NCI-H2196 (cell line): ENCODE data around the gene F3.

Experiments
- DNase-seq: peaks from one replicate; lab custom pipeline; 2025; ENCODE audit not compliant: unreplicated experiment; lab: John Stamatoyannopoulos, UW

The F3 gene

DNA sequence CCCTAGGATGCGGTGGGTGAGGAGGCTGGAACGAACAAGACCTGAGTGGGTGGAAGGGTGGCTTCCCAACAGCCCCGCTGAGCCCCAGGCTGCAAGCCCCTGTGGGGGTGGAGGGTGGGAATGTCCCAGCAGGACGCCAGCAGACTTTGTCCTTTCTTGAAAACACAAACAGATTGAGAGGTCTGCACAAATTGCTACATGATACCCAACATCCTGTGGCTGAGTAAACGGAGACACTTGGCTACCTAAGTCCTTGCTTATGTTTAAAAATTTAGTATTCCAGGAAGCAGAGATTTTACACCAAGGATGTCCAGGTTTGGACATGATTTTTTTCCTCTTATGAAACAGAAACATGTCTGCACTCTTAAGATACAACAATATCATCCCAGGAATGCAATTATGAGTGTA lies 11.8 kb upstream of the F3 start:
- DNase-seq = peak; percentile 16

DNA sequence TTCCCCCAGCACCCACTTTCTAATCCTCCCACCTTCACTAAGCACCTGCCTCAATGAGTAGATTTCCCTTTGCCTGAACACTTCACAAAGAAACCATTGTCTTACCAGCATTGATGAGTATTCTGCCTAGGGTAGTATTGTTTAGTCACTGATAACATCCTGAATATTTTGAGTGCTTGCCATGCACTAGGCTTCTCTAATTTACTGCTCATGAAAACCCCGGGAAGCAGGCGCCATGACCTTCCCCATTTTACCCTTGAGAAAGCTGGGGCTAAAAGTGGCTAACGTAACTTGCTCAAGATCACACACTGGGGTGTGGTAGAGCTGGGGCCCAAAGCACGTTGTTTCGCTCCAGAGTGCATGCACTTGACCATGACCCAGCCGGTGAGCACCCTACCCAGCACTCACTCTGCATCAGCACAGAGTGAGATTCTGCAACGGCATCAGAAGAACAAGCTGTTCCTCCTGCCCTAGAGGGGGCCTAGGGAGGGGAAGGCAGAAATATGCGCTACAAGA lies 10.6 kb upstream of the F3 start:
- DNase-seq = no peak

DNA sequence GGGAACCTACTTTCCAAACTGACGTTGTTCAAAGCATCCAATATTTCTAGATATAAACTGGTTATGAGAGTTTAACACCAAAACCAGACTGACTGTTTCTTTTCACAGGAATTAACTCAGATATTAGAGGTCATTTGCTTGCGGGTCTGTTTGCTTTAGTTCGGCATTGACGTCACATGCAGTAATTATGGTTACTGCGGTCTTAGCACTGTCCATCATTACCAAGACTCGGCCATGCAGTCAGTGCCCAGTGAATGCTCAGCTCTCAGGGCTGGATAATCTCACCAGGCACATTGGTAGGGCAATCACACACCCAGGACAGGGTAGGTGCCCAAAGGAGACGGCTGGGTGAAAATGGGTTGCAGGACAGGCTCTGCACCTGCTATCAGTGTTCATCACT lies 9.9 kb upstream of the F3 start:
- no peak for DNase-seq

DNA sequence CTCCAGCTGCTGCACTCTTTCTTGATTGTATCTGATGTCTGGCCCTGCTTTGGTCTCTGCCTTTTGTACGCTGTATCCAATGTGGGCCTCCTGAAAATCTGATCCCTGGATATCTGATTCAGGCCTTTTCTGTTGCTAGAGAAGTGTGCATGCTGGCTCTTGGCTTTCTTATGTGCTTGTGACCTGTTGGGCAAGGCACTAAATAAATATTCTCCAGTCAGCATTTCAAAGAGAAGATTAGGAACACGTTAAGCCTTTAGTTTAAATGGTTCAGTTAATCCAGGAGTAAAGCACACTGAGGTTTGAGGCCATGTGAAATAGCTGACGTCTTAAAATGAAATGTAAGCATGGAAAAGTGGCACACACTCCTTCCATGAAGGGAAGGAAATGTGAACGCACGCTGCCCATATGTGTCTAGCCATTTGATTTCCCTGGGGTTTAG lies 9.3 kb upstream of the F3 start:
- no peak for DNase-seq

DNA sequence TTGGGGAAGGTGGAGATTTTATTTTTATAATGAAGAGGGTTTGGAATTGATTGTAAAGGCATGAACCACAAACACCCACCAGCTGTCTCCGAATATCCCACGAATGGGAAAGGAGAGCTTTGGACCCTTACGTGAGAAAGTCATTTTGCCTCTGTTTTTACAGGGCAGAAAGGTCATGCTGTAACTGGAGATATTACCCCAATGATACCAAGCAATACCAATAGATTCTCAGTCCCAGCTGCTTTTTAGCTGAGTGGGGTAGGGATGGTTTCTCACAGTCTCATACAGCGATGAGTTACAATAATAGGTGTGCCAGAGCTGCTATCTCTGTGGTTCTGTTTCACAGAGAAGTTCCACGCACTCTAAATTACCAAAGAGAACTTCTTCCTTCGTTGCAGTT lies 8.8 kb upstream of the F3 start:
- no peak for DNase-seq

DNA sequence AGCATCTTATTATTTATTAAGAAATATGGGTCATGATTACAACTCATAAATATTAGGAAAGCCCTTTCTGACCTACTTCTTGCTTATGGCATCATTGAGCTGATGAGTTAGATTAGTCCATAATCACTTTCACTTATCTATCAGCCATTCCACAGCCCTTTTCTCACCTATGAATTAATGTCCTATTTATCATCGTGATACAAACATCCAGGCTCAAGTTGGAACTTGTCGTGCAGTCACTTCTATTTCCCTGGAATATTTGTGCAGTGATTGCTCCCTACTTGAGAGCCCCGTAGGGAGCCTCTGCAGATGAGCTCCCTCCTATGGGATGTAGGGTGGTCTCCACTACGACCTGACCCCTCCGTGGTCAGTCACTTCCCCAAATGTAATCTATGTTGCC lies 8.1 kb upstream of the F3 start:
- DNase-seq = no peak

DNA sequence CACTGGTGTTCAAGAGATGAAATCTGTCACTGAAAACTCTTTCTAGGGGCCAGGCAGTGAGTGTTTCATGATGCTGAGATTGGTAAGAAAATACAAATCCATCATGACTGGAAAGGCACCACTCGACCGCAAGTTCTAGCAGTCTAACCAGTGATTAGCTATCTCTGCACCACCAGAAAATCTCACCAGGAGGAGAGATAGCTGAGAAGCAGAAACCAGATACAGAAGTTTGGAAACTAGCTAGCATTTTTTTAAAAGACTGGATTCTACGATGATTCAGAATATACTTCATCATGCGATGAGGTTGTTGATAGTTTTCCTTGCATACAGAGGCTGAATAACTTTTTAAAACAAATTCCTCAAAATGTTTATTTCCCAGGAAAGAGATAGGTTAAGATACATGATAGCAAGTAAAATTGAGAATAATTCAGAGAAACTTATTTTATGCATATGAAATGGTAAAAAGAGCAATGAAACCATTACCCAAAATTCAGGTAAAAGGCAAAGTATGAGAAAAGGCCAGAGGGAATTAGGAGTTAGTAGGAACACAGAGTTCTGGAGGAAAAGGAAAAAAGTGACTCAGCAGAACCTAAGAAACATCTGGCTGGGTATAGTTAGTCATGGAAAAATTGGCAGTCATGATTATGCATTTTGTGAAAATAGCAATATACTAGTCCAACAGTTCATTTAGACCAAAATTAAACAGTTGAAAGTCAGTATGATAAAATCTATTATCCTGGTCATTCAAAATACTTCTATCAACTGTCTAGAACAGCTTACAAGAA lies 3.3 kb upstream of the F3 start:
- no peak for DNase-seq

DNA sequence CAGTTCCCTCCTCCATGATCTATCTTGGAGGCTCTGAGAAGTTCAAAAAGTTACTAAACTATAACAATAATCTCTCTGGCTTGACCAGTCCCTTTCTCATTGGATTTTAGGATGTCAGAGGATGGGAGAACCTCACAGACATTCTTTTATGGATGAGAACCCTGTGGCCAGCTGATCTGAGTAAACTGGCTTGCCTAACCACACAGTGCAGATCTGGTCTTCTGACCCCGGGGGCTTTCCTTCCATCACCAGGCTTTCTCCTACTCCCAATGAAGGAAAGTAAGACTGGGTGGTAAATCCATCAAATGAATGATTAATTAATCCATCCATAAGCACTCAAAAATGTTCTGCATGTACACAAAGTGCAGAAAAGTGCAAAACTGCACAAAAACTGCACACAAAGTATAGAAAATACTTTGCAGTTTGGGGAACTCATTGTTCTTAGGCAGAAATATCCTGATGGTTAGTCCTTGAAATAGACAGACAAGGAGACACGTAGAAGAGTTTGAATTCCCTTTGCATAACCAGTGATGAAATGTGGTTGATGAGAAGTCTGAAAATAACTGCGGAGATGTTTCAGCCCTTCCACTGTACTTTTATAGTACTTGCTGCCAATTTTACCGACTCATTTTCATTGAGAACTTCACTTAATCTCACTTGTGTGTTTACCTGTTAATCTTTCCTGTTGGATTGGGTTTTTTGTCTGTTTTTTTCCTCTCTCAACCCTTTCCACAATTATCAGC lies 2.5 kb upstream of the F3 start:
- no peak for DNase-seq

DNA sequence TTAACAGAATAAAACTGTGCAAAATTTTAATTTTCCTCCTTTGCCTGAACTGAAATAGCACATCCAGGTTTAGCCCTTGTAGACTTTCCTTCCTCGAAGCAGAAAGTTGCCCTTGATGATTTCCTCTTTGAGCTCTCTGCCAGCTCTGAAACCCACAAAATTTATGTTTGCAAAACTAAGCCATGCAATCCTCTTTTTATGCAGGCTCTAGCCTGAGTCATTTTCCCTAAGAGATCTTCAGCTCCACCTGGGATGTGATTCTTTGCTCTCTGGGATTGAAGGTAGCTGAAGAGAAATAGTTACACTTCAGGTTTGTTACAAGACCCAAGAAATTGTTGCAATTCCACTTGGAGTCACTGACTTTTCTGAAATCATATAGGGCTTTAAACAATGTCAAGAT lies 1.4 kb upstream of the F3 start:
- no peak for DNase-seq

DNA sequence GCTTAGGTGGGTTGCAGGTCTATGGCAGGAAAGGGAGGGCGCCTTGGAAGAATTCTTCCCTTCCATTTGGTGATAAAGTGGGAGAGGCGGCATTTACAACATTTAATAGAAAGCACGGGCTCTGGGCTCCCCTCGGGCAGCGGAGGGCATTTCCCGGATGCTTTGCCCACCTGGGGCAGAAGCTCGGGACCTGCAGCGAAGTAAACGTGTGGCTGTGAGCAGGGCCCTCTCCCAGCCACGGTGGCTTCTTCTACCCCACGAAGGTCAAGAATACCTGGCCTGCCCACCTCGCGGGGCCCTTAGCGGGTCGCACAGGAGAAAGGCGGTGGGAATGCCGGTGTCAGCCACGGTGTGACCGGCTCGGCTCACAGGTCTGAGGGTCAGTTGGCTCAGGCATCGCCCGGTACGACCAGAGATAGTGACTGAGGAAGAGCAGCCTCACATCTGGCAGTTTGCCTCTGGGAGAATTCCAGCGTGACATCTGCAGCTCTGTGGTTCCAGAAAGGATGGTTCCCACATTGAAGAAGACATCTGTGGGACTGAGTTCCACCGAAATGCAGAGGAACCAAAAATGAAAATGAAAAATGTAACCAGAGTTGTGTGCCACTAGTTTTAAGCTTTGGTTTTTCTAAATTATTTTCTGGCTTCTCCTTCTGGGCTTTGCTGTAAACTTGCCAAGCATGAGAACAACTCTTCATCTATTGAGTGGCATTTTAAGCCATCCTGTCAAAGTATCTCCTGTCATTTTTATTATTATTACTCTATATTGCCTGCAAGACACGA lies 720 bp upstream of the F3 start:
- no peak for DNase-seq

DNA sequence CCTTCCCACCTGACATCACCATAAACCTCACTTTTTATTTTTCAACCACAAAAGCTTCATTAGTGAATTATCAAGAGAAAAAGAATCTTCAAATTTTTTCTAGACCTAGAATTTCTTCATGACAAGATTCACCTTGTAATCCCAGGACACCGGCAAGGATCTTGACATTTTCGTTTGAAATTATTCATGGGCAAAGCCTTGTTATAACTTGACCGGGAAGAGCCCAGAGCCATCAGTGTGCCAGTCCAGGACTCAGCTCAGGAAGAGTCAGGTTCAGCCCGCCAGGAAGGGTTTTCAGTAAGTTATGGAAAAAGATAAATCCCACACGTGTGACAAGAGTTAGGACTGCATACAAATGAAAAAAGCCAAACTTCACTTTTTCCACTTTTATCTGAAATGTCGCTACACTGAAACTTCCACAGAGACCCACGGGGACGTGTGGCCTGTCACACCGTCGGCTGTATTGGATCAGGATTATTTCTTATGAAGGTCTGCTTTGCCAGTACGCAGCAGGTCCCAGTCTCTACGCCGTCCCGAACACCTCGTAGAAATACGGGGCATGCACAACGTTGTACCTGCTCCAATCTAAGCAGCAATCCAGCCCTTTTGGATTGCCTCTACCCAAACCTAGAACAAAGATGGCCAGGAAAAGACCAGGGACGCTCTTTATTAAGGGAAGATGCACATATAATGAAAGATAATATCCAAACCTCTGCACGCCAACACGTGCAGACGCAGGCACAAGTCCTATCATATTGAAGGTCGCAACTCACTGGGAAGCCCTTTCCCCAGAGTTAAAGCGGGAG lies 916 bp downstream of the F3 start:
- no peak for DNase-seq

DNA sequence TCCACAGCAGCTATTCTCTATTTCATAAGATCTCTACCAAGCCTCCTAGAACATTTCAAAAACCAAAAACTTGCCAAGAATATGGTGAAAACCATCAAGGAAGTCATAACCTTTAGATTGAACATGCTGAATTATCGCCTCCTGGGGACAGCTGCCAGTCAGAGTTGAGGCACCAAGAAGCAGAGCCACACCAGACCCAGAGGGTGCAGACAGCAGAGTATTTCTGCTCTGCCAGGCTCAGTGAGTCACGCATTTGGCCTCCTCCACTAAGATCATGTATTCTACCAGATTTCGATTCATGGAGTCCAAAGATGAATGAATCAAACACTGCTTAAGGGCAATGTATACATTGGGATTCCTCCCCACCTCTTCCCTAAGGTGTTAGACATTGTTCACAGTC lies 2.1 kb downstream of the F3 start:
- DNase-seq = no peak

DNA sequence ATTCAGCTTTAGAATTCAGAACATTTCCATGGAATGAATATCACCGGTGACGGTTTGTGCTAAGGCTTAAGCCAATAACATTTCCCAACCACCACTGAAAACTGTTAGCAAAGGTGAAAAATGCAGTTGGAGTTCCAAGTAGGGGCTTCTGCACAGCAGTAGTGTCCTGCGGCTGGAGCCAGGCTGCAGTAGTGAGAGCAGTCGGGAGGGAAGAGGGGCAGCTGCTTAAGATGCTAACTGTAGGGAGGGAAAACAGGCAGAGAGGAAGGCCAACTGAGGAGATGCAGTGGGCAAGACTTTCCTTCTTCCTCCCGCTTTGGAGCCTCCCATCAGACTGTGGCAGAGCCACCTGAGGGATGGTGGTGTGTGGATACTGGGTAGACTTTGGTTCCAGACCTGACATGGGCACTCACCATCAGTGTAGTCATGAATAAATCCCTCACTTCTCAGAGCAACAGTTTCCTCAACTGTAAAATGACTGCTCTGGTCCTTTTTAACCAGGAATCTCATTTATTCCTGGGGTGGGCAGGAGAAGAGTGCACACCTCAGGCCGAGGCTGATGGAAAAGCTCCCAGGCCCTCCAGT lies 3.2 kb downstream of the F3 start:
- no peak for DNase-seq

DNA sequence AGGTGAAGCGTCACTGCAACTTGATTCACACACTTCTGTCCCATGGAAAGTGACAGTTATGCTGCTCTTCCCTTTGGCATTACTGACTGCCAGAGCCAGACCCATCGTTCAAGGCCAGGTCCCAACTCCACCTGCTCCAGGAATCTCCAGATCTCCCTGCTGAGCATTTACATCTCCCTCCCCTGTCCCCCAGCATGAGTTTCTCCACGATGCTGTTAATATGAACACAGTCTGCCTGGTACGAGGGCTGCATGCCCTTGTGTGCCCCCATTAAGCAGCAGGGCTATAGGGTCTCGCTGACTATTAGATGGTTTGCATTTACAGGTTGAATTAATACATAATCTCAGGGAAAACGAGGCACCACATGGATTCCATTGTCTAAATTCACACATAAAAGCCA lies 4.3 kb downstream of the F3 start:
- no peak for DNase-seq

DNA sequence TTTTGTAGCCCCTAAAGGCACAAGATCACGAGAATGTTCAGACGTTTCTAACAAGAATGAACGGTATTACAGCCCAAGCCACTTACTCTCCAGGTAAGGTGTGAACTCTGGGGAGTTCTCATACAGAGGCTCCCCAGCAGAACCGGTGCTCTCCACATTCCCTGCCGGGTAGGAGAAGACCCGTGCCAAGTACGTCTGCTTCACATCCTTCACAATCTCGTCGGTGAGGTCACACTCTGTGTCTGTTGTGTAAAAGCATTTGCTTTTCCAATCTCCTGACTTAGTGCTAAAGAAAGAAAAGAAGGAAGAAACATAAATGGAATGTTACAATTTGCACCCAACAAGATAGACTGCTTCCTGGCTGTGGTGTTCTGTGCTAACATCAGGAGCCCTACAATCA lies 5.7 kb downstream of the F3 start:
- no peak for DNase-seq

DNA sequence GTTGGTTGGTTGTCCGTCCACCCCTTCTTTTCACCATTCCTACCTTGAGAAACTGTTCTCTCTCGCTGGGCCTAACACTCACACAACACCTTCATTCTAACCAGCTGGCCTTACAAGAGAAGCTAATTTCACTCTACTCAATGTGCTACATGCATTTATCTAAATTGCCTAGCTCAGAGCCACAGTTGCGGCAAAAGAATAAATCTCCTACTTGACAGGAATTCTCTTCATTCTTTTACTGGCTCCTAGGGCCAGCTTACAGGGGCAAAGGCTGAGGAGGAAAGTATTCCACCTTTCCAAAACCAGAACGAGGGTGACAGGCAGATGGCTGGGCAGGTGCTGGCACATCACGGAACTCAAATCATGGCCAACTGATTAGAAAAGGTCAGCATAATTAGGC lies 6.5 kb downstream of the F3 start:
- no peak for DNase-seq

DNA sequence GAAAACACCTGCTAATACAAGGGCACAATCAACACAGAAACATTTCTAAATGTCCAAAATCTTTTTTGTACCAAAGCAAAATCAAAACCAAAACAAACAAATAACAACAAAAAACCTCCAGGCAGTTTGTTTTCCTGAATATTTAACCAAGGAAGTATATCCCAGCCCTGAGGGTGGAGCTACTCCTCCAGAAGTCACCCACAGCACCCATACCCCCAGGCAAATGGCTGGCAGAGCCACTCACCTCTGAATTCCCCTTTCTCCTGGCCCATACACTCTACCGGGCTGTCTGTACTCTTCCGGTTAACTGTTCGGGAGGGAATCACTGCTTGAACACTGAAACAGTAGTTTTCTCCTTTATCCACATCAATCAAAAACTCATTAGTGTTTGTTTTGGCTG lies 9.5 kb downstream of the F3 start:
- DNase-seq = peak; percentile 11

DNA sequence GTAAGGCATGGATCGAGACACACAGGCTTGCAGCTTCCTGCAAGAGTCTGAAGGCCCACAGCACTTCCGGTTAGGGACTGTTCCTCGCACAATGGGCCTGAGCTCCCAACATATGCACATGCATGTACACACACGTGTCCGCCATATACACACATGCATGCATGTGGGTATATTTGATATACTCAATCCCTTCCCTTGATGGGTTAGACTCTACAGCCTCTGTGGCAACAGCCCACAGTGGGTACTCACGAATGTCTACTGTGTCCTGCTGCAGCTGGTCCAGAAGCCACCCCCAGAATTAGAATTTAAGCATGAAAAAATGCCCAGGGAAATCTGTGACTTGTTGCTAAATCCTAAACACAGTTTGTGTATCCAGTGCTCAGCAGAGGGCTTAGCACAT lies 9.9 kb downstream of the F3 start:
- DNase-seq = no peak

DNA sequence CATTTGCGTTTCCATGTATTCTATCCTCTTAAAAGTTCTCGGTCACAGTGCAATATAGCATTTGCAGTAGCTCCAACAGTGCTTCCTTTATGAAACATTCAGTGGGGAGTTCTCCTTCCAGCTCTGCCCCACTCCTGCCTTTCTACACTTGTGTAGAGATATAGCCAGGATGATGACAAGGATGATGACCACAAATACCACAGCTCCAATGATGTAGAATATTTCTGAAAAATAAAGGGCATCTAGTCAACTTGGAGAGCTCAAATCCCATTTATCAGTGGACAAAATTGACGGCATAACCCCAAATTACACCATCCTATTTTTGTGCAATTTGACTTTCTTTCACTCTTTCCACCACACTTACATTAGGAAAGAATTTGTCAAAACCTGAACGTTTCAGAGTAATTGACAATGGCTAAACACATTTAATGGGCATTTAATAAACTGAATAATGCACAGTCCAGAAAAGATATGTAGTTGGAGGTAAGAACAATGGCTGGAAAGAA lies 11.1 kb downstream of the F3 start:
- DNase-seq = no peak

DNA sequence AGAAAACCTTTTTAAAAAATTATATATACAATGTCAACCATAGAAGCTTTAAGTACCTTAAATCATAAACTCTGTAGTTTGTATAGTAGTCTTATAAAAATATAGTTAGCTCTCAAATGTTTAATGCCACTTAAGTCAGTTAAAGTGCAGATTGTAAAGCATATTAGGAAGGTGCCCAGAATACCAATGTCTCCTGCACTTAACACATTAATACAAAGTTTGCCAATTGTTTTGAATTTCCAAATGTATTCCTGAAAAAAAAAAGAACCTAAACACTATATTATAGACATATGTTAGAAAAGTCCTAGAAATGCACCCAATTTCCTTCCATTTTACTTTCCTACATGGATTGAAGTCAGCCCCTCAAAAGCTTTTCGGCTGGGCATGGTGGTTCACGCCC lies 12.1 kb downstream of the F3 start:
- DNase-seq = no peak
